Measurements from ENCODE around the gene SGPP2. TPM values are rescaled to one million over a fixed set of nuclear protein-coding genes. Genes with fewer than 3 reads are reported as not detected.

The SGPP2 gene
- total and polyA plus RNA-seq, 2 donors (not counting 3 experiments of a cell fraction or from before 2014, with no cell fraction given): not detected

- TF ChIP-seq JUN (IDR thresholded peaks at IDR 0.05; ENCODE audit: borderline replicate concordance, insufficient read depth, insufficient read length, low read depth) (no peak), GATA2 (IDR thresholded peaks at IDR 0.05; ENCODE audit: insufficient read depth, insufficient read length, low read depth, low read length) (no peak), POLR2AphosphoS5 (IDR thresholded peaks at IDR 0.05; ENCODE audit: insufficient read depth, low read depth, low read length) (no peak), CTCF (IDR thresholded peaks at IDR 0.05; ENCODE audit: extremely low read depth in 1 of 2, insufficient read depth in 1 of 2, low read depth in 1 of 2, low read length in 2 of 2) (no peak), MYC (IDR thresholded peaks at IDR 0.05; ENCODE audit: low read depth, low read length) (no peak), POLR2A (IDR thresholded peaks at IDR 0.05; ENCODE audit: low read depth, low read length) (no peak), MAX (IDR thresholded peaks at IDR 0.05; ENCODE audit: insufficient read depth, insufficient read length) (no peak), EZH2 (IDR thresholded peaks at IDR 0.05; ENCODE audit: borderline replicate concordance, low read depth, low read length, severe bottlenecking) (no peak), FOS (IDR thresholded peaks at IDR 0.05; ENCODE audit: borderline replicate concordance, insufficient read depth, low read length) (no peak)
- Histone ChIP-seq H3K4me3 (replicated peaks in 1 of 3; ENCODE audit: insufficient read depth in 1 of 3, low read depth in 1 of 3, low read length in 3 of 3) (no peak overlapping the region), H3K9me3 (replicated peaks; ENCODE audit: control insufficient read depth, insufficient read depth, low read length) (no peaks in the 10 kb centered on the region), H4K20me1 (replicated peaks; ENCODE audit: control insufficient read depth, extremely low read depth, insufficient read depth, low read length) (no peaks in the 10 kb centered on the region), H3K79me2 (ENCODE audit: control insufficient read depth, insufficient read depth, low read length) (no peaks in the 10 kb centered on the region), H2AFZ (ENCODE audit: low read depth, low read length) (no peak overlapping the region), H3K9ac (replicated peaks; ENCODE audit: extremely low read depth, insufficient read depth, low read length) (no peak overlapping the region), H3K4me2 (ENCODE audit: insufficient read depth, low read length) (no peak overlapping the region), H3K9me1 (replicated peaks; ENCODE audit: control insufficient read depth, extremely low read depth, insufficient read depth, low read length) (no peaks in the 10 kb centered on the region), H3K36me3 (ENCODE audit: control insufficient read depth in 2 of 2, extremely low read depth in 1 of 2, insufficient read depth in 2 of 2, low read length in 2 of 2) (no peaks in the 10 kb centered on the region), H3K27me3 (ENCODE audit: control insufficient read depth in 2 of 2, insufficient read depth in 2 of 2, low read length in 2 of 2) (peaks cover 0 to 2% of the 10 kb centered on the region in 2 experiments), H3K4me1 (ENCODE audit: control insufficient read depth, extremely low read depth, insufficient read depth, low read length) (no peaks in the 10 kb centered on the region), H3K27ac (ENCODE audit: insufficient read depth, low read depth, low read length) (no peak overlapping the region)
- no TSS peak for BruUV-seq (replicated peaks)
- ChIA-PET CTCF (no interaction called here), POLR2A (no interaction called here)
- FAIRE-seq (no peak), DNase-seq (ENCODE audit: low read depth, low spot score) (no peak)
- intact Hi-C loops (cut with micrococcal nuclease) (no loop called here), dilution Hi-C loops (cut with MboI; ENCODE audit: extremely low pct_ligation_motif_present, low sequenced_read_pairs) (no loop called here)
Measured at GRCh38 chr2:222522082-222522481, 97.7 kb downstream of the SGPP2 start.
